HuH-7 (cell line): Measurements from ENCODE around the gene PSMC1.
"Not testable (repeated sequence)": the region's sequence is repeated elsewhere in the genome, so short reads cannot be mapped to it uniquely, and the experiment has no call there.

Experiments used
- DNase-seq: peaks from one replicate; pipeline ENCODE4 v3.0.0; 2011; ENCODE audit warnings: low spot score

The PSMC1 gene

GRCh38 chr14:90256354-90257131 lies at the start of gene PSMC1:
Gene PSMC1, plus strand, starts transcription at chr14:90256553. Its CDS starts 45 bp downstream, at chr14:90256598.
- peak; percentile 79 for DNase-seq

DNA sequence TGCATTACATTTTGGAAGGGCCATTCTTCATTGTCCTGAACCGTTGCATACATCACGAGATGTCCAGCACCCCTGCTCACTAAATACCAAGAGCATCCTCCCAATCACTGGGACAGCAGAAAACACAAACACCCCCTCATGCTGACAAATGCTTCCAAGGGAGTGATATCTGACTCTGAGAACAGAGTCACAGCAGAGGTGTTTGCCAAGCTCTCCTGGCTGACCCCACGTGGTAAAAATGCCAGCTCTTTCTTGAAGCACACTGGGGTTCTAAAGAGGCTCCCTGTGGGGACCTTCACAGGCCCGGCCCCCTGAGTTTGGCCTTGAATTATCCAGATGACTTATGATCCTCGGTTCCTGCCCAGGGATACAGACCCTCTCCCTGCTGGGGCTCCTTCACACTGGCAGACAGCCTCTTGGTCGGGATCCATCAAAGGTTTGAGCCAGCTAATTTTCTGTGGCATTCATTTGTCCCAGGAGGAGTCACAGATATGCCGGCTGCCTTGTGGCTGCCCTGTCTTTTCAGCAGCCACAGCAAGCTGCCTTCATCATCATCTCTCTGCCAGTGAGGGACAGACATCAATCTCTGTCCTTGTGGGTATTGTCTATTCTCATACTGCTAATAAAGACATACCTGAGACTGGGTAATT lies 43.1 kb upstream of the PSMC1 start:
- no peak for DNase-seq

DNA sequence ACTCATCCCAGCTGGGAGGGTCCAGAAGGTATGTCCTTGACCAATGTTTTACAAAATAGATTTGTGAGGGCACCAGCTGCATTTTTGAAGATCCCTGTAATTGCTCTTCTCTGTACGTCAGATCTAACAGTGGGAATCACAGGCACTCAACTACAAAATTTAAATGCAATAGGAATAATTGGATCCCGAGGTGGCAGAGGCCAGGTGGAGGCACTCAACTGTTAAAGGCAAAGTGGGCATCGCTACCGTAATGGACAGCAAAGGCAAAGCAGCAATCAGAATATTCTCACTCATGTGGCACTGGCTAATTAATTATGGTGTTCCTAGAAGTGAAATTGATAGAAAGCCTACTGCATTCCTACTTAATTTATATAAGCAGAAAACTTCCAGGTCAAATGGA lies 27.9 kb upstream of the PSMC1 start:
- no peak for DNase-seq

DNA sequence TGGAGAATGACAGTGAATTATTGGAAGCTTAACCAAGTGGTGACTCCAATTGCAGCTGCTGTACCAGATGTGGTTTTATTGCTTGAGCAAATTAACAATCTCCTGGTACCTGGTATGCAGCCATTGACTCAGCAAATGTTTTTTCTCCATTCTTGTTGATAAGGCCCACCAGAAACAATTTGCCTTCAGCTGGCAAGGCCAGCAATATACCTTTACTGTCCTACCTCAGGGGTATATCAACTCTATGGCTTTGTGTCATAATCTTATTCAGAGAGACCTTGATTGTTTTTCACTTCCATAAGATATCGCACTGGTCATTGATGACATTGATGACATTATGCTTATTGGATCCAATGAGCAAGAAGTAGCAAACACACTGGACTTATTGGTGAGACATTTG lies 26.4 kb upstream of the PSMC1 start:
- DNase-seq = not testable (repeated sequence)

DNA sequence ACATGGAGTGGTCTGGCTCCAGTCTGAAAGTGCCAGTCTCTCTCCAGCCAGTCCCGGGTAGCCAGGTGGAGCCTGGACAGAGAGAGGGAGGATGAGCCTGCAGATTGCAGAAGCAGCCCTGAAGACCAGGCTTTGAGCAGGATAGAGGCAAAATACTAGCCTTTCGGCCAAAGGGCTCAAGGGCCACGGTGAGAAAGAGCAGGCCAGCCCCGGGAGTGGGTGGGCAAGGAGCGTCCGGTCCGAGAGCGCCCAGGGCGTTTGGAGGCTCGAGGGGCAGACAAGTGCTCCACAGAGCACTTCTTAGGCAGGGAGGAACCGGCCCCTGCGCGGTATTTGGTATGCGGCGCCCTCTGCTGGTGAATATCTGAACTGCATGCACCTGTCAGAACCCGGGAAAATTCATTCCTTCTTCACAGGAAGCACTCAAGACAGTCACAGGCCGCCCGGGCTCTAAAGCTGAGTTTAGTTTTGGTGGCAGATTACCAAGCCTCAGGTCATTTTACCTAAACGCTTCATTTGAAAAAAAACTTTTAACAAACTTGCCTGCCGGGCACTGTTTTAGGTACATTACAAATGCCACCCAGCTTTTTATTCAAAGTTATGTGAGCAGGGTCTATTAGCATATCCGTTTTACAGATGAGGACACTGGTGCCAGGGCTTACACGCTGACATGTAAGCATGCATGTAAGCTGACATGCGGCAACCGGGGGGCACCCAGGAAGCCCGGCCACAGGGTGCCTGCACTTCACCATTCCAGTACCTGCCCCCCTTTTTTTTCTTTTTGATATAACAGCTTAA lies 21.0 kb upstream of the PSMC1 start:
- DNase-seq = peak; percentile 50

GRCh38 chr14:90239139-90239538 lies 17.2 kb upstream of the PSMC1 start:
- no peak for DNase-seq

GRCh38 chr14:90242444-90242843 lies 13.9 kb upstream of the PSMC1 start:
- no peak for DNase-seq

- no peak for DNase-seq
Observed at GRCh38 chr14:90246936-90247335, 9.4 kb upstream of the PSMC1 start.

- not testable (repeated sequence) for DNase-seq
Observed at GRCh38 chr14:90247441-90247840, 8.9 kb upstream of the PSMC1 start.

- DNase-seq = no peak
Observed at GRCh38 chr14:90248594-90248993, 7.8 kb upstream of the PSMC1 start.

DNA sequence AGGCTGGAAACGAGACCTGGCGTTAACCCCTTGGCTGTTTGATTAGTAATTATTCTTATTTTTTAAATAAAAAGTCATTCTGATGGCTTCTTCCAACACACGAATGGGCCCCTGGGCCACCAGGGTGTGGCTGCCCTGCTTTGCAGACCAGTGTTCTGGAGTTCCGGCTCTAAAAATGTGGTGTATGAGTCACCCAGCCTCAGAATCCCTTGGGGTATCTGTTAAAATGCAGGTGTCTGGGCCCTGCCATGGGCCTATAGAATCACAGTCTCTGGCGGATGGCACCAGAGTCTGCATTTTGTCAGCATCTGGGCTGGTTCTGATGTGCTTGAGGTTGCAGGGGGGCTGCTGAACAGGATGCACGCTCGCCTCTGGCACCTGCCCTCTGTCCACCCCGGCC lies 2.5 kb upstream of the PSMC1 start:
- DNase-seq = no peak

DNA sequence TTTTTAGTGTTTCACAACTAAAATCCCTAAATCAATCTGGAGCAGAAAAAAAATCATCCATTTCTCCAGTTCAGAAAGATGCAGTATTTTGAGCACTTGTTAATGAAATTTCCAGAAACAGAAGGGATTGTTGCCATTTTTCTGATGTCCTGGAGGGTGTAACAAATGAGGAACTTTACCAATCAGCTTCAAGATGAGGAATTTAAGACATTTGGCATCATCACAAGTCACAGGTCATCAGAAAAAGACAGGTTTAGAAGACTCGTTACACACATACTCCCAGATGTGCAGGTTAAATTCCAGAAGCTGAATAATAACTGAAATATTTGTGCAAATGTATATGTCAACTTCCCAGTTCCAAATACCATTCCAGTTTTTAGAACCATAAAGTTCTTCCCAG lies 482 bp upstream of the PSMC1 start:
- DNase-seq = no peak

GRCh38 chr14:90263748-90264449 lies 7.5 kb downstream of the PSMC1 start:
- DNase-seq = no peak

DNA sequence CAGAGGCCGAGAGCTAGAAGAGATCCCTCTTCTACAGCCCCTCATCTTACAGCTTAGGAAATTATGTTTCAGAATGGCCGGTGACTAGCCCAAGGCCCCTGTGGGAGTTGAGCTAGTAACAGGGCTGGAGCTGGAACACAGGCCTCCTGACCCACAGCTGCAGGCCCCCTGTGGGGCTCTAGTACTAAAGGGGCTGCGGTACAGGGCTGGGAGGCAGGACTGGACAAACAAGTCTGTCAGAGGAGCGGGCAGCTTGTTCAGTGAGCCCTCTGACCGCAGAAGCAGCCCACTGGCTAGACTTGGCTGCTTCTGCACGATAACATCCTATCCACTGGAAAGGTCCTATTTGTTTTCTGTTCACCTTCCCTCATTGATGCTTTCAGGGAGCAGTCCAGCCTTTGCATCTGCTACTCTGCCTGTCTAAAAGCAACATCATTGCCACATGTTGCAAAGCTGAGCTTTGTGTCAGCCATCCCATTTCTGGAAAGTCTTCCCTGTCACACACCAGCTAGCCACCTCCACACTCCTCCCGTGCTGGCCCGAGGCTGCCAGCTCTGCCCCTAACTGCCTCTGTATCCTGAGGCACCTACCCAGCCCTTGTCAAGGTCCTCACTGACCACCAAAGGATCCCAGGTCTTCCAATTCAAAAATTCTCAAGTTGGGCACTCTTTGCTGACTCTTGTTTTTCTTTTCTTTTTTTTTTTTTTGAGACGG lies 10.2 kb downstream of the PSMC1 start:
- DNase-seq = no peak

- no peak for DNase-seq
Observed at GRCh38 chr14:90268420-90268819, 12.1 kb downstream of the PSMC1 start.

DNA sequence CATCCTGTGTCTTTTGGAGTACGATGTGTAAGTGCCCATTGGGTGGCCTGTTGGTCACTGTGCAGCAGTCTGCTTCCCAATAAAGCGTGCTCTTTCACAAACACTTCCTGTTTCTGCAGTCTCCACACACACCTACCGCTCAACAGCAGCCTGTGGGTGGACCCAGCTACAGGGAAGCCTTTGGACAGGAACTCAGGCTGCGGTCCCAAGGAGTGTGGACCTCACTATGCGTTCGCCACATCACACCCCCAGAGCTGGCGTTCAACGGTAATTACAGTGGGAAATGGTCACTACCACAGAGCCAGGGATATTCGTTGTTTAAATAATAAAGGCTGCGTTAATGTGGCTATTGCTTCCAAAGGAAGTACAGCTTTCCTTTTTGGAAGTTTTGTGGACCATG lies 16.2 kb downstream of the PSMC1 start:
- DNase-seq = no peak

DNA sequence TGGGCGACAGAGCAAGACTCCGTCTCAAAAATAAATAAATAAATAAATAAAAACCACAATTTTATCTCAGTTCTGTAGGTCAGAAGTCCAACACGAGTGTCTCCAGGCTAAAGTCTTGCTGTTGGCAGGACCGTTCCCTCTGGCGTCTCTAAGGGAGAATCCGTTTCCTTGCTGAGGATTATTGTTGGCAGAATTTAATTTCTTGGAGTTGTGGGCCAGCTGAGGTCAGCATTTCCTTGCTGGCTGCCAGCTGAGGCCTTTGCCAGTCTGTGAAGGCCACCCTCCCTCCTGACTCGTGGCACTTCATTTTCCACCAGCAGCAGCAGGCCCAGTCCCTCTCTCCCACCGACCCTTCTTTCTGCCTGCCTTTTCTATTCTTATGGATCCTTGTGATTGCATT lies 17.2 kb downstream of the PSMC1 start:
- DNase-seq = no peak

DNA sequence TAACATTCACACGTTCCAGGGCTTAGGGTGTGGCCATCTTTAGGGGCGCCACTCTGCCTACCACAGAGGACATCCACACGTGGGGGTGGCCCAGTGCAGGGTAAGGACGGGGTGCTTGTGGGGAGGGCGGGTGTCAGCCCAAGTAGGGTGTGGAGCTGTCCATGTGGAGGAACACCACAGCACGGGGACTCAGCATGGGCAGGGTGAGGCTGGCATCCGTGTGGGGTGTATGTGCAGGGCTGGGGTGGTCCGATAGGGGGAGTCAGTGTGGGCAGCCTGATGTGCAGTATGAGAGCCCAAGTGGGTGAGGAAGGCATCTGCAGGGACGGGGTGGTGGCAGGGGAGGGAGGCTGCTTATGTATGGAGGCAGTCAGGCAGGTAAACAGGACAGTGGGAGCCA lies 17.7 kb downstream of the PSMC1 start:
- no peak for DNase-seq

- DNase-seq = no peak
Observed at GRCh38 chr14:90274808-90275457, 18.6 kb downstream of the PSMC1 start.

GRCh38 chr14:90275458-90275814 lies 19.1 kb downstream of the PSMC1 start:
- no peak for DNase-seq

DNA sequence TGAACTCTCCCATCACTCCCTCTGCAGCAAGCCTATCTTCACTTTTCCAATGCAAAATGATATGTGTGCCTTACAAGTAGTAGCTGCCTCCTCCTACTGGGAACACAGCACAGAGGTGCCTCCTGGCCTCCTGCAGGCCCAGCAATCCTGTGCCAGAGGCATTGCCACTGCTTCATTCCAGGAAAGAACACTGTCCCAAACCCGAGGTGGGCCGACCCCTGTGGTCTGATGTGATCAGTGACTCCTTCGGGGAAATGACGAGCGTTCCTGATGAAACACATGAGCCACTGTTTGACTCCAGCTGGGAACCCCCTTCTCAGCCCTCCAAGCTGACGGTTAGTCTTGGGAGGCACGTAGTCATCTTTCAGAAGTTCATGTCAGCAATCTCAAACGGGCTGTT lies 19.5 kb downstream of the PSMC1 start:
- DNase-seq = no peak
